ENCODE measurements around the gene MPIG6B. TPM values are rescaled to one million over a fixed set of nuclear protein-coding genes. Genes with fewer than 3 reads are reported as not detected.

Gene MPIG6B
- total RNA-seq, result not detected
- polyA plus RNA-seq, result under 1 TPM in 1 of 3 donors, not detected in 2; 0.13 TPM

GRCh38 chr6:31723245-31723979 lies at the start of gene MPIG6B:
MPIG6B (plus strand) TSS chr6:31723373; CDS start chr6:31723384, 11 bp downstream.
- DNase-seq, result no peak
- WGBS, 2 donors, result 76 to 90% methylated on average over 46 of the region's 46 CpGs

GRCh38 chr6:31676322-31676903 lies 46.8 kb upstream of the MPIG6B start:
- Histone ChIP-seq H3K36me3 (peaks cover 0 to 23% (median 15%) of the 10 kb centered on the region in 4 donors), H3K27me3 (no peaks in the 10 kb centered on the region), H3K4me3 (no peak overlapping the region), H3K27ac (no peak overlapping the region), H3K9me3 (no peaks in the 10 kb centered on the region), H3K4me1 (peaks cover 0 to 15% (median 9%) of the 10 kb centered on the region in 4 donors)
- intact Hi-C loops (cut with DNase I), result no loop called here
- TF ChIP-seq POLR2AphosphoS5 (IDR thresholded peaks at IDR 0.05) (no peak), POLR2A (IDR thresholded peaks at IDR 0.05) (no peak)
- DNase-seq, result no peak
- WGBS, 2 donors, result 76 to 84% methylated on average over 4 of the region's 4 CpGs

More at GRCh38 chr6:31723245-31723979, at the start of gene MPIG6B:
- H3K9me3 ChIP-seq, result no peaks in the 10 kb centered on the region
- intact Hi-C loops (cut with DNase I), result no loop called here
- no peak within 1 kb of the TSS for H3K27ac ChIP-seq
- peaks cover 0 to 12% (median 8%) of the 10 kb centered on the region in 4 donors for H3K4me1 ChIP-seq
- H3K36me3 ChIP-seq, result peaks cover 8 to 23% (median 15%) of the 10 kb centered on the region in 4 donors
- H3K27me3 ChIP-seq, result no peaks in the 10 kb centered on the region
- no peak within 1 kb of the TSS for H3K4me3 ChIP-seq
- no peak for TF ChIP-seq POLR2A (IDR thresholded peaks at IDR 0.05)
- TF ChIP-seq POLR2AphosphoS5 (IDR thresholded peaks at IDR 0.05), result no peak
- TF ChIP-seq EP300 (IDR thresholded peaks at IDR 0.05), result no peak
- no peak for TF ChIP-seq CTCF (IDR thresholded peaks at IDR 0.05)

GRCh38 chr6:31676904-31677303 lies 46.3 kb upstream of the MPIG6B start:
- peaks cover 0 to 18% (median 10%) of the 10 kb centered on the region in 4 donors for H3K36me3 ChIP-seq
- H3K27me3 ChIP-seq, result no peaks in the 10 kb centered on the region
- H3K4me1 ChIP-seq, result peaks cover 0 to 19% (median 13%) of the 10 kb centered on the region in 4 donors
- no peak overlapping the region for H3K27ac ChIP-seq
- H3K9me3 ChIP-seq, result no peaks in the 10 kb centered on the region
- no peak for DNase-seq
- no peak for TF ChIP-seq CTCF (IDR thresholded peaks at IDR 0.05)
- H3K4me3 ChIP-seq, result no peak overlapping the region
- intact Hi-C loops (cut with DNase I), result no loop called here
- 88 to 91% methylated on average over 6 of the region's 6 CpGs for WGBS, 2 donors

GRCh38 chr6:31677955-31678354 lies 45.2 kb upstream of the MPIG6B start:
- H3K9me3 ChIP-seq, result no peaks in the 10 kb centered on the region
- TF ChIP-seq EP300 (IDR thresholded peaks at IDR 0.05) (no peak), POLR2A (IDR thresholded peaks at IDR 0.05) (no peak), CTCF (IDR thresholded peaks at IDR 0.05) (no peak), POLR2AphosphoS5 (IDR thresholded peaks at IDR 0.05) (no peak)
- intact Hi-C loops (cut with DNase I), result no loop called here
- H3K4me3 ChIP-seq, result no peak overlapping the region
- H3K36me3 ChIP-seq, result peaks cover 0 to 9% (median 2%) of the 10 kb centered on the region in 4 donors
- H3K27ac ChIP-seq, result no peak overlapping the region
- no peak for DNase-seq
- 80 to 83% methylated on average over 8 of the region's 8 CpGs for WGBS, 2 donors
- H3K4me1 ChIP-seq, result peaks cover 0 to 19% (median 13%) of the 10 kb centered on the region in 4 donors
- no peaks in the 10 kb centered on the region for H3K27me3 ChIP-seq

All from sigmoid colon (tissue), 7 donors.